K562 (cell line): ENCODE data around the gene TIMP3. TPM values are rescaled to one million over a fixed set of nuclear protein-coding genes. Genes with fewer than 3 reads are reported as not detected.

ENCODE experiments used
- ATAC-seq: fragments of 200-7000 bp; cut with Tn5 transposase; 3 replicates; pipeline ENCODE4 v1.9.1; 2020; ENCODE audit warnings: moderate library complexity
- BruUV-seq: library from RNA; stranded (reverse); fragments of 400-500 nt; replicated peaks from 2 replicates; lab custom pipeline; 2021; lab: Mats Ljungman, UMichigan
- CTCF ChIA-PET: fragments of 300-600 bp; formaldehyde crosslinking; extraction: SDS; loops from one replicate; lab custom pipeline; 2021; ENCODE audit warnings: low intra/inter-chr PET ratio; lab: Yijun Ruan, JAX
- POLR2A ChIA-PET: fragments of 300-600, 350-650 bp; sonication (Branson Sonifier 250); formaldehyde crosslinking; extraction: SDS; loops from one replicate; lab custom pipeline; 2021; ENCODE audit warnings: antibody characterized with exemption, inconsistent platforms; lab: Yijun Ruan, JAX
- DNase-seq, 4 experiments: peaks; one replicate each; pipeline versions ENCODE4 v3.0.0 to v3.0.0-alpha.2; 2011 to 2018; ENCODE audit warnings: low spot score in 3 of 4, mixed read lengths in 3 of 4; ENCODE audit errors: extremely low read depth in 1 of 4
- FAIRE-seq: peaks from 2 replicates; lab custom pipeline; 2011; peaks lifted over from hg19 to GRCh38; lab: Jason Lieb, UNC
- H2AFZ ChIP-seq: 2 replicates; pipeline ENCODE4 v1.6.0; 2011; ENCODE audit warnings: low read depth, low read length, control low read depth, inconsistent platforms
- H3K27ac ChIP-seq: fragments of 200-600 bp; 3 replicates; pipeline ENCODE4 v1.8.0; 2011; ENCODE audit warnings: low read depth, mild to moderate bottlenecking, control low read depth, inconsistent platforms, low read length, moderate library complexity, mixed read lengths; ENCODE audit errors: extremely low read depth
- H3K27me3 ChIP-seq, 2 experiments: fragments of 300-600 bp in 1 of 2; 2 replicates in 1 of 2; 3 replicates in 1 of 2; pipeline versions ENCODE4 v1.6.0 to v1.8.0; 2011; ENCODE audit warnings: inconsistent platforms in 2 of 2, low read length in 2 of 2, mild to moderate bottlenecking in 1 of 2, mixed read lengths in 1 of 2, moderate library complexity in 1 of 2; ENCODE audit not compliant: control insufficient read depth in 2 of 2, insufficient read depth in 2 of 2
- H3K36me3 ChIP-seq: fragments of 300-600 bp; 3 replicates; pipeline ENCODE4 v1.8.0; 2011; ENCODE audit warnings: mild to moderate bottlenecking, low read length, inconsistent platforms; ENCODE audit not compliant: control insufficient read depth, insufficient read depth
- H3K4me1 ChIP-seq, 2 experiments: fragments of 200-600 bp in 1 of 2; replicated peaks in 1 of 2; 2 replicates in 1 of 2; 3 replicates in 1 of 2; pipeline versions ENCODE4 v1.5.1 to v1.8.0; 2011; ENCODE audit warnings: inconsistent platforms in 2 of 2, low read length in 2 of 2, mild to moderate bottlenecking in 1 of 2, mixed read lengths in 1 of 2, moderate library complexity in 1 of 2; ENCODE audit not compliant: control insufficient read depth in 2 of 2, insufficient read depth in 2 of 2
- H3K4me2 ChIP-seq: 2 replicates; pipeline ENCODE4 v1.6.1; 2011; ENCODE audit warnings: low read length, control low read depth, inconsistent platforms, mixed read lengths; ENCODE audit not compliant: insufficient read depth
- H3K4me3 ChIP-seq: fragments of 200-600 bp; sonication (generic), shearing (Covaris generic); 2 replicates; pipeline ENCODE4 v1.5.1; 2016; ENCODE audit warnings: control low read depth, inconsistent platforms
- H3K79me2 ChIP-seq: fragments of 200-600 bp; 3 replicates; pipeline ENCODE4 v1.8.0; 2011; ENCODE audit warnings: low read length, inconsistent platforms; ENCODE audit not compliant: control insufficient read depth, insufficient read depth
- H3K9ac ChIP-seq, 2 experiments: 2 replicates each; pipeline versions ENCODE4 v1.6.0 to v1.6.1; 2011; ENCODE audit warnings: low read depth in 2 of 2, low read length in 2 of 2, control low read depth in 1 of 2, inconsistent platforms in 1 of 2, mild to moderate bottlenecking in 1 of 2, mixed read lengths in 1 of 2; ENCODE audit not compliant: insufficient read depth in 1 of 2
- H3K9me1 ChIP-seq: one replicate; pipeline ENCODE4 v1.6.0; 2011; ENCODE audit warnings: inconsistent platforms, mild to moderate bottlenecking, low read length, moderate library complexity; ENCODE audit not compliant: control insufficient read depth, insufficient read depth
- H3K9me3 ChIP-seq: replicated peaks from 2 replicates; pipeline ENCODE4 v1.5.1; 2011; ENCODE audit warnings: low read depth, low read length, inconsistent platforms; ENCODE audit not compliant: control insufficient read depth, insufficient read depth
- H4K20me1 ChIP-seq: replicated peaks from 2 replicates; pipeline ENCODE4 v1.6.1; 2011; ENCODE audit warnings: low read length, inconsistent platforms, mixed read lengths; ENCODE audit not compliant: control insufficient read depth, insufficient read depth
- C11orf30 ChIP-seq: fragments of 450-650 bp; IDR thresholded peaks from 2 replicates; pipeline ENCODE4 v1.6.1; 2016; ENCODE audit warnings: low read depth, mild to moderate bottlenecking
- CEBPB ChIP-seq: fragments of 450-650 bp; IDR thresholded peaks from 2 replicates; pipeline ENCODE4 v1.6.1; 2016; ENCODE audit warnings: missing genetic modification characterization, missing compliant biosample characterization
- DNMT1 ChIP-seq: fragments of 450-650 bp; IDR thresholded peaks from 2 replicates; pipeline ENCODE4 v1.6.1; 2016; ENCODE audit warnings: antibody characterized with exemption, mild to moderate bottlenecking
- EP300 ChIP-seq: IDR thresholded peaks from 2 replicates; pipeline ENCODE4 v1.6.1; 2012; ENCODE audit warnings: low read length, improper control_type of control experiment
- KLF10 ChIP-seq: fragments of 250-450 bp; sonication (Bioruptor Pico); IDR thresholded peaks from 2 replicates; pipeline ENCODE4 v1.6.1; 2021; ENCODE audit warnings: matching md5 sums
- MBD2 ChIP-seq: sonication (generic); IDR thresholded peaks from 2 replicates; pipeline ENCODE4 v1.6.1; 2016; ENCODE audit warnings: low read depth, borderline replicate concordance
- MECOM ChIP-seq: fragments of 250-450 bp; sonication (Bioruptor Pico); IDR thresholded peaks from 2 replicates; pipeline ENCODE4 v1.8.0; 2022; ENCODE audit warnings: inconsistent platforms
- RAD21 ChIP-seq, 2 experiments: fragments of 250-450 bp in 1 of 2; fragments of 450-650 bp in 1 of 2; sonication (Bioruptor Pico) in 1 of 2; formaldehyde crosslinking in 1 of 2; IDR thresholded peaks in 1 of 2; conservative IDR thresholded peaks in 1 of 2; 2 replicates each; pipeline versions ENCODE4 v1.4.0 to v1.8.0; 2020 to 2022; ENCODE audit warnings: mild to moderate bottlenecking in 2 of 2, moderate library complexity in 1 of 2
- RCOR1 ChIP-seq, 2 experiments: IDR thresholded peaks; 2 replicates each; pipeline ENCODE4 v1.6.1; 2012; ENCODE audit warnings: low read depth in 2 of 2, low read length in 2 of 2, borderline replicate concordance in 1 of 2, improper control_type of control experiment in 1 of 2
- SRSF1 ChIP-seq: fragments of 200-400 bp; formaldehyde crosslinking; IDR thresholded peaks from 2 replicates; pipeline ENCODE4 v1.6.1; 2017; ENCODE audit warnings: mild to moderate bottlenecking, low read depth, low read length, moderate library complexity
- STAG1 ChIP-seq: sonication (generic); formaldehyde crosslinking; IDR thresholded peaks from 2 replicates; pipeline ENCODE4 v1.5.0; 2020; ENCODE audit warnings: missing genetic modification reagents, borderline replicate concordance
- TBP ChIP-seq: optimal IDR thresholded peaks from 2 replicates; pipeline ENCODE3; 2011; ENCODE audit warnings: low read depth, low read length, improper control_type of control experiment
- TGIF2 ChIP-seq: sonication (generic); formaldehyde crosslinking; IDR thresholded peaks from 2 replicates; pipeline ENCODE4 v1.8.1; 2022; ENCODE audit warnings: mild to moderate bottlenecking, missing genetic modification reagents, moderate library complexity
- XRCC3 ChIP-seq: fragments of 450-650 bp; IDR thresholded peaks from 2 replicates; pipeline ENCODE4 v1.6.1; 2017; ENCODE audit warnings: mild to moderate bottlenecking, moderate library complexity
- ZFPM2 ChIP-seq: fragments of 250-450 bp; sonication (Bioruptor Pico); IDR thresholded peaks from 2 replicates; pipeline ENCODE4 v1.5.1; 2022; ENCODE audit warnings: mild to moderate bottlenecking
- ZNF124 ChIP-seq: sonication (generic); formaldehyde crosslinking; IDR thresholded peaks from 2 replicates; pipeline ENCODE4 v1.8.1; 2022; ENCODE audit warnings: missing genetic modification reagents
- WGBS: fragments of 100-300 bp; shearing (Covaris generic); methylation state at CpG from one replicate; pipeline ENCODE4 v1.1.6; 2016; ENCODE audit warnings: low coverage, mixed read lengths; ENCODE audit not compliant: insufficient coverage; ENCODE audit errors: missing lambda C conversion rate; 5-methylcytosine and 5-hydroxymethylcytosine counted together
- in situ Hi-C: fragments of 300-500 bp; cut with MboI; formaldehyde crosslinking; loops from 4 replicates; pipeline ENCODE4 v1.15.0; 2018; ENCODE audit warnings: inconsistent platforms, mixed read lengths
- intact Hi-C: fragments of 100-400 bp; cut with micrococcal nuclease; formaldehyde crosslinking; loops from 2 replicates; pipeline ENCODE4 v1.14.2; 2022
- polyA plus RNA-seq, 8 experiments: library from polyadenylated mRNA; depleted of rRNA in 4 of 8; stranded (reverse) in 5 of 8; unstranded in 3 of 8; fragments of >200 nt; fragmentation: Nextera tagmentation in 2 of 8; fragmentation: Illumina TruSeq in 1 of 8; extraction: Ambion mirVana in 2 of 8; extraction: Trizol in 1 of 8; gene quantifications; 2 replicates each; pipeline versions ENCODE4 v1.2.1 to v1.2.3, GENCODE V29; 2011 to 2014; ENCODE audit warnings: inconsistent platforms in 1 of 8, missing spikeins in 1 of 8
- total RNA-seq, 7 experiments: library from RNA; depleted of rRNA in 6 of 7; stranded (reverse); fragments of >200 nt in 6 of 7; fragmentation: Illumina TruSeq in 2 of 7; extraction: Trizol in 2 of 7; gene quantifications; 2 replicates each; pipeline versions ENCODE4 v1.2.1 to v1.2.3, GENCODE V29; 2011 to 2021; ENCODE audit warnings: low replicate concordance in 1 of 7
- TF ChIP-seq, protein P1 (sequence below): fragments of 450-650 bp; formaldehyde crosslinking; IDR thresholded peaks from 2 replicates; pipeline ENCODE4 v1.4.0; 2020; ENCODE audit warnings: mild to moderate bottlenecking
- TF ChIP-seq, protein P2 (sequence below): sonication (generic); formaldehyde crosslinking; IDR thresholded peaks from 2 replicates; pipeline ENCODE4 v1.9.0; 2022; ENCODE audit warnings: mild to moderate bottlenecking, missing genetic modification reagents
- TF ChIP-seq, protein P3 (sequence below): fragments of 250-450 bp; sonication (Bioruptor Pico); IDR thresholded peaks from 2 replicates; pipeline ENCODE4 v1.5.0; 2020; ENCODE audit warnings: mild to moderate bottlenecking
- TF ChIP-seq, protein P4 (sequence below): fragments of 450-650 bp; formaldehyde crosslinking; IDR thresholded peaks from 2 replicates; pipeline ENCODE4 v1.4.0; 2020; ENCODE audit warnings: mild to moderate bottlenecking, moderate library complexity

The TIMP3 gene
- total and polyA plus RNA-seq, 9 of the 15 experiments (the other 6 are each of a cell fraction or from before 2014, with no cell fraction given), result 0.07 to 0.73 (median 0.18) TPM

DNA sequence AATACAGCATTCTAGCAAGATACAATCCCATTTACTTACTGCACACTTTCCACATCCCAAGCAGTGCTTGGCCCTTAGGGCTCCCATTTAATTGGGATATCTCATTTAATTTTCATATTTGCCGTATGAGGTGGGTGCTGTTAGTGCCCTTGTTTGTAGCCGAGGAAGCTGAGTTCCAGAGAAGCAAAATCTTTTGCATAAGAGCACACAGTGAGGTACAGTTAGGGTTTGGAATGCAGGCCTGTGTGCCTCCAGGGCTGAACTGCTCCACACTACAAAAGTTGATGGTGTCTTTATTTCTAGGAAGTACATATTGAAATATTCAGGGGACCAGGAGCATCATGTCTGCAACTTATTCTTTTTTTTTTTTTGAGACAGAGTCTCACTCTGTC is 15.5 kb upstream of the TIMP3 start:
- Histone ChIP-seq H3K4me3 (no peak overlapping the region), H3K79me2 (no peaks in the 10 kb centered on the region), H3K9me3 (no peaks in the 10 kb centered on the region), H3K4me2 (no peak overlapping the region), H3K4me1 (no peaks in the 10 kb centered on the region), H2AFZ (no peak overlapping the region), H4K20me1 (no peaks in the 10 kb centered on the region), H3K9ac (no peak overlapping the region), H3K27me3 (peaks cover 0 to 5% of the 10 kb centered on the region in 2 experiments; a peak in 2 of 5 replicates), H3K36me3 (no peaks in the 10 kb centered on the region), H3K27ac (no peak overlapping the region), H3K9me1 (no peaks in the 10 kb centered on the region)
- WGBS, result 0% methylated on average over 2 of the region's 2 CpGs
- FAIRE-seq (no peak), DNase-seq (no peak), ATAC-seq (no peak)
- in situ Hi-C loops (no loop called here), intact Hi-C loops (no loop called here)
- POLR2A ChIA-PET, result no interaction called here
- CTCF ChIA-PET, result no interaction called here
- TF ChIP-seq, protein P1, sequence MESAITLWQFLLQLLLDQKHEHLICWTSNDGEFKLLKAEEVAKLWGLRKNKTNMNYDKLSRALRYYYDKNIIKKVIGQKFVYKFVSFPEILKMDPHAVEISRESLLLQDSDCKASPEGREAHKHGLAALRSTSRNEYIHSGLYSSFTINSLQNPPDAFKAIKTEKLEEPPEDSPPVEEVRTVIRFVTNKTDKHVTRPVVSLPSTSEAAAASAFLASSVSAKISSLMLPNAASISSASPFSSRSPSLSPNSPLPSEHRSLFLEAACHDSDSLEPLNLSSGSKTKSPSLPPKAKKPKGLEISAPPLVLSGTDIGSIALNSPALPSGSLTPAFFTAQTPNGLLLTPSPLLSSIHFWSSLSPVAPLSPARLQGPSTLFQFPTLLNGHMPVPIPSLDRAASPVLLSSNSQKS (CRISPR knock-in tag), result no peak
- TF ChIP-seq KLF10 (CRISPR knock-in tag) (no peak), TGIF2 (CRISPR knock-in tag) (no peak), SRSF1 (no peak), RAD21 (CRISPR knock-in tag; conservative IDR thresholded peaks at IDR 0.05 in 1 of 2, IDR thresholded peaks at IDR 0.05 in 1 of 2) (no peak), MBD2 (no peak), C11orf30 (no peak), STAG1 (CRISPR knock-in tag) (no peak), DNMT1 (no peak), RCOR1 (IDR thresholded peaks at IDR 0.05; ENCODE audit: borderline replicate concordance in 1 of 2, low read depth in 2 of 2, low read length in 2 of 2) (no peak), ZFPM2 (CRISPR knock-in tag) (no peak), MECOM (CRISPR knock-in tag) (no peak), XRCC3 (no peak), ZNF124 (CRISPR knock-in tag) (no peak), EP300 (no peak), TBP (no peak), CEBPB (no peak)
- TF ChIP-seq, protein P2, sequence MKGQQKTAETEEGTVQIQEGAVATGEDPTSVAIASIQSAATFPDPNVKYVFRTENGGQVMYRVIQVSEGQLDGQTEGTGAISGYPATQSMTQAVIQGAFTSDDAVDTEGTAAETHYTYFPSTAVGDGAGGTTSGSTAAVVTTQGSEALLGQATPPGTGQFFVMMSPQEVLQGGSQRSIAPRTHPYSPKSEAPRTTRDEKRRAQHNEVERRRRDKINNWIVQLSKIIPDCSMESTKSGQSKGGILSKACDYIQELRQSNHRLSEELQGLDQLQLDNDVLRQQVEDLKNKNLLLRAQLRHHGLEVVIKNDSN (CRISPR knock-in tag), result no peak
- TF ChIP-seq, protein P3, sequence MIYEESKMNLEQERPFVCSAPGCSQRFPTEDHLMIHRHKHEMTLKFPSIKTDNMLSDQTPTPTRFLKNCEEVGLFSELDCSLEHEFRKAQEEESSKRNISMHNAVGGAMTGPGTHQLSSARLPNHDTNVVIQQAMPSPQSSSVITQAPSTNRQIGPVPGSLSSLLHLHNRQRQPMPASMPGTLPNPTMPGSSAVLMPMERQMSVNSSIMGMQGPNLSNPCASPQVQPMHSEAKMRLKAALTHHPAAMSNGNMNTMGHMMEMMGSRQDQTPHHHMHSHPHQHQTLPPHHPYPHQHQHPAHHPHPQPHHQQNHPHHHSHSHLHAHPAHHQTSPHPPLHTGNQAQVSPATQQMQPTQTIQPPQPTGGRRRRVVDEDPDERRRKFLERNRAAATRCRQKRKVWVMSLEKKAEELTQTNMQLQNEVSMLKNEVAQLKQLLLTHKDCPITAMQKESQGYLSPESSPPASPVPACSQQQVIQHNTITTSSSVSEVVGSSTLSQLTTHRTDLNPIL (CRISPR knock-in tag), result no peak
- TF ChIP-seq, protein P4, sequence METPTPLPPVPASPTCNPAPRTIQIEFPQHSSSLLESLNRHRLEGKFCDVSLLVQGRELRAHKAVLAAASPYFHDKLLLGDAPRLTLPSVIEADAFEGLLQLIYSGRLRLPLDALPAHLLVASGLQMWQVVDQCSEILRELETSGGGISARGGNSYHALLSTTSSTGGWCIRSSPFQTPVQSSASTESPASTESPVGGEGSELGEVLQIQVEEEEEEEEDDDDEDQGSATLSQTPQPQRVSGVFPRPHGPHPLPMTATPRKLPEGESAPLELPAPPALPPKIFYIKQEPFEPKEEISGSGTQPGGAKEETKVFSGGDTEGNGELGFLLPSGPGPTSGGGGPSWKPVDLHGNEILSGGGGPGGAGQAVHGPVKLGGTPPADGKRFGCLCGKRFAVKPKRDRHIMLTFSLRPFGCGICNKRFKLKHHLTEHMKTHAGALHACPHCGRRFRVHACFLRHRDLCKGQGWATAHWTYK, result no peak
- no TSS peak for BruUV-seq
